Heart left ventricle (tissue), 16 donors: ENCODE measurements around the gene HPS5. TPM values are rescaled to one million over a fixed set of nuclear protein-coding genes. Genes with fewer than 3 reads are reported as not detected.

Source experiments
- ATAC-seq, 4 donors: fragments of 200-7000 bp; cut with Tn5 transposase; one replicate each; pipeline ENCODE4 v1.9.1; 2020 to 2022; ENCODE audit warnings: moderate library complexity in 4 of 4, mild to moderate bottlenecking in 3 of 4, moderate number of reproducible peaks in 1 of 4
- DNase-seq, 5 donors: peaks; one replicate each; pipeline ENCODE4 v3.0.0-alpha.2; 2020
- H3K27ac ChIP-seq, 12 donors: fragments of 200-600 bp; sonication (generic) in 4 of 12; one replicate each; pipeline versions ENCODE4 v1.5.0 to v1.8.0; 2016 to 2022; ENCODE audit warnings: mild to moderate bottlenecking in 2 of 12
- H3K27me3 ChIP-seq, 9 donors: fragments of 200-600 bp; sonication (generic) in 2 of 9; one replicate each; pipeline versions ENCODE4 v1.5.1 to v1.8.0; 2016 to 2022; ENCODE audit warnings: mild to moderate bottlenecking in 3 of 9
- H3K36me3 ChIP-seq, 9 donors: fragments of 200-600 bp; sonication (generic) in 2 of 9; one replicate each; pipeline versions ENCODE4 v1.5.0 to v1.8.0; 2018 to 2022; ENCODE audit warnings: mild to moderate bottlenecking in 2 of 9
- H3K4me1 ChIP-seq, 12 donors: fragments of 200-600 bp; sonication (generic) in 4 of 12; one replicate each; pipeline versions ENCODE4 v1.5.0 to v1.8.0; 2016 to 2022; ENCODE audit warnings: mild to moderate bottlenecking in 3 of 12
- H3K4me3 ChIP-seq, 12 donors: fragments of 200-600 bp; sonication (generic) in 4 of 12; one replicate each; pipeline versions ENCODE4 v1.5.0 to v1.8.0; 2017 to 2022; ENCODE audit warnings: mild to moderate bottlenecking in 9 of 12, moderate library complexity in 4 of 12
- H3K9me3 ChIP-seq, 12 donors: fragments of 200-600 bp; sonication (generic) in 4 of 12; one replicate each; pipeline versions ENCODE4 v1.5.0 to v1.8.0; 2016 to 2022; ENCODE audit warnings: mild to moderate bottlenecking in 1 of 12
- CTCF ChIP-seq, 12 donors: fragments of 200-600 bp; sonication (generic) in 4 of 12; IDR thresholded peaks; one replicate each; pipeline versions ENCODE4 v1.5.0 to v1.8.0; 2018 to 2022; ENCODE audit warnings: antibody characterized with exemption in 12 of 12, mild to moderate bottlenecking in 5 of 12
- POLR2A ChIP-seq, 2 donors: fragments of 450-650 bp; IDR thresholded peaks; one replicate each; pipeline ENCODE4 v1.6.1; 2017; ENCODE audit warnings: antibody characterized with exemption in 2 of 2, mild to moderate bottlenecking in 2 of 2, moderate library complexity in 2 of 2
- WGBS, 4 donors: extraction: QIAGEN DNeasy Blood & Tissue Kit in 2 of 4; methylation state at CpG; one replicate each; pipeline versions ENCODE4 v1.1.5 to v1.1.7; 2013 to 2018; 5-methylcytosine and 5-hydroxymethylcytosine counted together
- intact Hi-C, 10 donors: fragments of 100-400 bp; cut with DNase I; formaldehyde crosslinking; loops; one replicate each; pipeline versions ENCODE4 v1.11.1 to v1.14.2; 2022
- long read RNA-seq, 3 donors: library from polyadenylated mRNA; unstranded; transcript quantifications; one replicate each; pipeline ENCODE4 v2.0.0, GENCODE V29; 2020 to 2021
- polyA plus RNA-seq, 2 donors: library from polyadenylated mRNA; stranded (reverse); fragments of 200-250 nt; gene quantifications; one replicate each; pipeline ENCODE4 v1.2.3, GENCODE V29; 2013
- total RNA-seq, 9 donors: library from RNA; depleted of rRNA in 2 of 9; stranded (reverse); fragments of >200 nt in 2 of 9; fragmentation: NEBNext Ultra II Directional in 3 of 9; extraction: Animal tissue kit (Norgen Biotek cat#: 25700) in 3 of 9; gene quantifications; one replicate each; pipeline versions ENCODE4 v1.1.0 to v1.2.4, GENCODE V29; 2016 to 2023
- donor health status: ischemic (EF 13 %, LVEDD 7.1; RV severe dilation, severe dysfunction).
- donor health status: healthy with polysubstance abuse.
- donor health status: DM: no; HTN: yes; CAD: no.
- donor health status: DM: no; HTN: no; CAD: no.
- donor health status: ischemic (EF 25% LVEDD 6.9; RV normal size, moderate dysfunction).
- donor health status: ischemic (EF 25% LVEDD 5.7; RV mildly dilated, moderate dysfunction).
- donor health status: healthy.
- donor health status: DM: yes; HTN: yes; CAD: no.
- donor health status: ischemic (EF 35%, LVEDD 5.7; RV mildly dilated, moderate dysfunction).
- donor health status: nonischemic (EF 11% LVEDD 7.7; RV severe dilation, severe dysfunction).
- donor health status: DM: yes; HTN: yes; CAD: no.
- donor health status: PGD.
- donor health status: ischemic (EF 29% LVEDD 5.4; RV normal size, mild dysfunction).
- donor health status: nonischemic (EF 23%, LVEDD 6.1; RV moderate dilation, normal function).

Gene HPS5, protein sequence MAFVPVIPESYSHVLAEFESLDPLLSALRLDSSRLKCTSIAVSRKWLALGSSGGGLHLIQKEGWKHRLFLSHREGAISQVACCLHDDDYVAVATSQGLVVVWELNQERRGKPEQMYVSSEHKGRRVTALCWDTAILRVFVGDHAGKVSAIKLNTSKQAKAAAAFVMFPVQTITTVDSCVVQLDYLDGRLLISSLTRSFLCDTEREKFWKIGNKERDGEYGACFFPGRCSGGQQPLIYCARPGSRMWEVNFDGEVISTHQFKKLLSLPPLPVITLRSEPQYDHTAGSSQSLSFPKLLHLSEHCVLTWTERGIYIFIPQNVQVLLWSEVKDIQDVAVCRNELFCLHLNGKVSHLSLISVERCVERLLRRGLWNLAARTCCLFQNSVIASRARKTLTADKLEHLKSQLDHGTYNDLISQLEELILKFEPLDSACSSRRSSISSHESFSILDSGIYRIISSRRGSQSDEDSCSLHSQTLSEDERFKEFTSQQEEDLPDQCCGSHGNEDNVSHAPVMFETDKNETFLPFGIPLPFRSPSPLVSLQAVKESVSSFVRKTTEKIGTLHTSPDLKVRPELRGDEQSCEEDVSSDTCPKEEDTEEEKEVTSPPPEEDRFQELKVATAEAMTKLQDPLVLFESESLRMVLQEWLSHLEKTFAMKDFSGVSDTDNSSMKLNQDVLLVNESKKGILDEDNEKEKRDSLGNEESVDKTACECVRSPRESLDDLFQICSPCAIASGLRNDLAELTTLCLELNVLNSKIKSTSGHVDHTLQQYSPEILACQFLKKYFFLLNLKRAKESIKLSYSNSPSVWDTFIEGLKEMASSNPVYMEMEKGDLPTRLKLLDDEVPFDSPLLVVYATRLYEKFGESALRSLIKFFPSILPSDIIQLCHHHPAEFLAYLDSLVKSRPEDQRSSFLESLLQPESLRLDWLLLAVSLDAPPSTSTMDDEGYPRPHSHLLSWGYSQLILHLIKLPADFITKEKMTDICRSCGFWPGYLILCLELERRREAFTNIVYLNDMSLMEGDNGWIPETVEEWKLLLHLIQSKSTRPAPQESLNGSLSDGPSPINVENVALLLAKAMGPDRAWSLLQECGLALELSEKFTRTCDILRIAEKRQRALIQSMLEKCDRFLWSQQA
- total RNA-seq (10 to 100 TPM in 7 of 9 donors, 1 to 10 TPM in 2; 6.4 to 19.3 (median 12.5) TPM), polyA plus RNA-seq (1 to 10 TPM; 6.1 to 9.8 TPM)
- long read RNA-seq, donor 1, full-length matches to known transcripts = 8 of 12 reads
- long read RNA-seq, donor 1, partial matches to known transcripts = 4 of 12 reads
- long read RNA-seq, donor 1, other reads (novel, unspliced or antisense) = 0 of 12 reads
- long read RNA-seq, donor 2, full-length matches to known transcripts = 9 of 40 reads
- long read RNA-seq, donor 2, partial matches to known transcripts = 22 of 40 reads
- long read RNA-seq, donor 2, other reads (novel, unspliced or antisense) = 9 of 40 reads
- long read RNA-seq, donor 3, full-length matches to known transcripts = 2 of 12 reads
- long read RNA-seq, donor 3, partial matches to known transcripts = 5 of 12 reads
- long read RNA-seq, donor 3, other reads (novel, unspliced or antisense) = 5 of 12 reads

- H3K27me3 ChIP-seq = no peaks in the 10 kb centered on the region
- TF ChIP-seq CTCF (IDR thresholded peaks at IDR 0.05) (no peak), POLR2A (IDR thresholded peaks at IDR 0.05) (peak in 1 of 2 donors; percentile 81)
- peak within 1 kb of the TSS; percentile 52 to 93 (median 82) for H3K4me3 ChIP-seq
- peaks cover 0 to 57% (median 35%) of the 10 kb centered on the region in 12 donors for H3K4me1 ChIP-seq
- no peaks in the 10 kb centered on the region for H3K9me3 ChIP-seq
- H3K27ac ChIP-seq = peak within 1 kb of the TSS; percentile 85 to 100 (median 95)
- ATAC-seq = peak; percentile 96 to 99 (median 98)
- intact Hi-C loops = loop anchor here (1.0 to 10.0 kb wide), 11 partner anchors 60 to 375 kb away; partner anchors contain the start of genes TSG101 (in 5 of the 10), SPTY2D1 (in 4 of the 10), LDHA (in 3 of the 10) and TMEM86A (in 1 of the 10)
- H3K36me3 ChIP-seq = peaks cover 0 to 33% (median 14%) of the 10 kb centered on the region in 9 donors
- WGBS, 4 donors = 0 to 1% (median 0%) methylated on average over 32 to 61 of the region's 61 CpGs
- DNase-seq = peak; percentile 95 to 97 (median 97)
Observed at GRCh38 chr11:18321969-18322711, at the start of gene HPS5, which contains the start of gene GTF2H1. Gene HPS5 (minus strand): TSS chr11:18322140. CDS start chr11:18317858, 4,282 bp downstream. Gene GTF2H1 (plus strand): TSS chr11:18322567. CDS start chr11:18333075, 10,508 bp downstream.

GRCh38 chr11:18371279-18371678 lies 49.3 kb upstream of the HPS5 start:
- WGBS, 4 donors = 86 to 90% (median 86%) methylated on average over 2 of the region's 2 CpGs
- Histone ChIP-seq H3K4me1 (no peaks in the 10 kb centered on the region), H3K9me3 (no peaks in the 10 kb centered on the region), H3K4me3 (no peak overlapping the region), H3K27me3 (no peaks in the 10 kb centered on the region), H3K36me3 (peaks cover 0 to 26% (median 16%) of the 10 kb centered on the region in 9 donors), H3K27ac (no peak overlapping the region)
- DNase-seq (no peak), ATAC-seq (no peak)
- TF ChIP-seq CTCF (IDR thresholded peaks at IDR 0.05) (no peak), POLR2A (IDR thresholded peaks at IDR 0.05) (no peak)
- intact Hi-C loops = no loop called here

GRCh38 chr11:18369398-18369797 lies 47.5 kb upstream of the HPS5 start:
- no peak for ATAC-seq
- Histone ChIP-seq H3K4me3 (no peak overlapping the region), H3K4me1 (no peaks in the 10 kb centered on the region), H3K36me3 (peaks cover 0 to 45% (median 35%) of the 10 kb centered on the region in 9 donors), H3K27ac (no peak overlapping the region), H3K27me3 (no peaks in the 10 kb centered on the region), H3K9me3 (no peaks in the 10 kb centered on the region)
- TF ChIP-seq CTCF (IDR thresholded peaks at IDR 0.05) (no peak), POLR2A (IDR thresholded peaks at IDR 0.05) (no peak)
- 77 to 88% (median 81%) methylated on average over 2 of the region's 2 CpGs for WGBS, 4 donors
- DNase-seq = no peak
- intact Hi-C loops = loop anchor here in 1 of 10 donors (10.0 kb wide), 1 partner anchor 45 kb away; the partner anchor contains the start of gene LDHC
